GM18861 (cell line): ENCODE measurements around the gene ADCY9.
"Not testable (repeated sequence)": the region's sequence is repeated elsewhere in the genome, so short reads cannot be mapped to it uniquely, and the experiment has no call there.

ENCODE experiments used
- ATAC-seq: cut with Tn5 transposase; IDR thresholded peaks from one replicate; pipeline ENCODE4 v1.9.1; 2021; ENCODE audit not compliant: unreplicated experiment

Gene ADCY9

DNA sequence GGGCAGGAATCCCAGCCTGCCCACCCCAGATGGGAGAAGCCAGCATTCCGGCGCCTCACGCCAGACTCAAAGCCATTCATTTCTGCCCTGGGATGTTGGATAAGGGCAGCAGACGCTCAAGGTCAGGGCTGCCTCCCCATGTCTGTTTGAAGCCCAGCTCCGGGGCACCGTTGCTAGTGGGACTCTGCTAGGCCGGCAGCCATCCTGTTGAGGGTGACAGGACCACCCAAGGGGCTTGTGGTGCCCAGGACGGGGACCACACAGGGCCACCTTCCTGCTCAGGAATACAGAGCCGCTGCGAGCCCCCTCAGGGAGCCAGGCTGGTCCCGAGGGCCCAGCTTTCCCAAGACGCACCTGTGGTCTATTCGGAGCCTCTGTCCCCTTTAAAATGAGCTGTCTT is 134.0 kb downstream of the ADCY9 start:
- no peak for ATAC-seq

DNA sequence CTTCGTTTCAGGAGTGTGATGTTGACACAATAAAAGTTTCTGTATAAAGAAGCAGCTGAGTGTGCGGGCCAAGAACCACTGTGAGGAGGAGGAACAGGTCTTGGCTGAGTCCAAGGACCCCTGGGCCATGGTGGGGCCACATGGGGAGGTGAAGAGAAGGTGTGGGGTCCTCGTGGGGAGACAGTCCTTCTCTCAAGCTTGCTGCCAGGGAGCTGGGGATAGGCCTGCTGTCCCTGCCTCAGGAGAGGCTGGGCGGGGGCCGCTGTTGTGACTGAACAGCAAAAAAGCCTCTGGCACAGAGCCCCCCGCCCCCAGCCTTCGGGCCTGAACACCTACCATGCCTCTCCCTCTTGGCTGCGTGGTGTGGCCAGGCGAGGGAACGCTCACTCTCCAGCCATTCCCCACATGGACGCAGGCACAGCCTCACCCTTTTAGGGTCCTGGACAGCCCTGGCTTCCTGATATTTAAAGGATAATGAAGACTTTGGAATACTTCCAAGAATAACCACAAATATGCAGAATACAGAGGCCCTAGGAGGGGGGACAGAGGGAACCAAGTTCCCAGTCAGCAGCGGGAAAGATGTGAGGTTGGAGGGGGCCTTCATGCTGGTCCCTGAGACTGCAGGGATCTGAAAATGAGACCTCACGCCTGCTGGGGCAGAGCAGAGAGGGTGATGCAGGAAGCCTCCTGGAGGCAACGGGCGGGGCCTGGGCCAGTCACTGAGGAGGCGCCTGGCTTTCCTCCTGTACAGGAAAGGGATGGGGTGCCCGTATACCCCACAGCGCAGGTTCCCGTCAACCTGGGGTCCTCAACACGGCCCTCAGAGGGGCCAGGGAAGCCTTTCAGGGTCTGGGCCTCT is 135.8 kb downstream of the ADCY9 start:
- ATAC-seq = no peak

DNA sequence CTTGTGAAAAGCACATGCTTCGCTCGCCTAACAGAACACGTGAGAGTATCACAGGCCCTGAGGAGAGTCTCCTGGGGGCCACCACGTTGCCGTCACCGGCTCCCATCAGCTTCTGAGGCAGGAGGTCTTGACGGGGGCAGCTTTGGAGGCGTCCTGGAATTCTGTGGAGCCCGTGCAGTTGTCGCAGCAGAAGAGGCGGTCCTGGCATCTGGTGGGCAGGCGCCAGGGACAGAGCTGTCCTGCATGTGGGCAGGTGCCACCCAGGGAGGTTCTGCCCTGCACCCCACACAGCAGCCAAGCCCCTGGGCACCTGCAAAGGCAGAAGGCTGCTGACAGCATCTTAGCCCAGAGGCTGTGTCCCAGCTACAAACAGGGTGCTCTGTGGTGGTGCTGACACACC is 136.7 kb downstream of the ADCY9 start:
- no peak for ATAC-seq

DNA sequence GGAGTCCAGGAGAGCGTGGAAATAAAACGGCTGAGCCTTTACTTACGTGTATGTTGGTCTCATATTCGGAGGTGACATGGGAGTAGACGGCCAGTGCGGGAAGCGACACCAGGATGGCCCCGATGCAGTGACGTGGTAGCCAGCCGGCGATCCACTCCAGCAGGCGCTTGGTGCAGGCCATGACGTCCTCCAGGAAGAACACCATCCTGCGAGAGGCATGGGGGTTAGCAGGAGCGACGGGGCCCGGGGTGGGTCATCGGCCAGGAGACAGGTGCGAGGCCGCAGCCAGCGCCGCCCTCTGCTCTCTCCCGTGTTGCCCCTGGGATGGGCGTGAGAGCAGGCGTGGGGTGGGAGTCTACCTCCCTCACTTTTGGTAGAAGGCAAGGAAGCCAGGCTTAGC is 137.2 kb downstream of the ADCY9 start:
- ATAC-seq = no peak

DNA sequence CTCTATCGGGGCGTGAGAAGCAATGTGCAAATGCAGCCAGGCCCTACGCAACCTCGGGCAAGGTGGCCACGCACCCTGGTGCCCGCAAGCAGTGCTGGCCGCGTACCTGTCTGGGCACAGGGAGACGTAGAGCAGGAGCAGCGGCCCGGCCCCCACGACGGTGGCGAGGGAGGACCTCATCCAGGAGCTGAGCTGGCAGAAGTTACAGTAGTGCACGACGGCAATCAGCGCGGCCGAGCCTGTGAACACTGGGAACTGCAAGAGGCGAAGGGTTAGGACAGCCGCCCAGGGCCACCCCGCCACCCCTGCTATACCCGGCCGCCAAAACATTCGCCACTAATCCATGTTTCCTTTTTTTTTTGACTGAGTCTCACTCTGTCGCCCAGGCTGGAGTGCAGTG is 138.9 kb downstream of the ADCY9 start:
- ATAC-seq = no peak

DNA sequence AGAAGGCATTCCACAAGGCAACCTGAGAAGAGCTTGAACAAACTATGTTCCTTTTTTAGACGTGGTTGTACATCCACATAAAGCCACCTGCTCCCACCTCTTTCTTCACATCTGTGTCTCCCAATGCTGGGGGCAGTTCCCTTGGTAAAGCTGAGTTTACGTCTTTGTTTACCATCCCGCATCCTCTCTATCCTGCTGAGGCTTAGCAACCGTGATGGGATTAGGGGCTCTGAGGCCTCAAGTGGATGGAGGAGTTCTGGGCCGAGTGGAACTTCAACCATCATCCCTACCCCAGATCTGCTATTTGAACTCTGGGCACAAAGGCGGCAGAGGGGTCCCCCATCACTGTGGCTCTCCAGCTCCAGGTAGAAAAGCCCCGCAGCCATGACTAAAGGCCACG is 141.5 kb downstream of the ADCY9 start:
- no peak for ATAC-seq

DNA sequence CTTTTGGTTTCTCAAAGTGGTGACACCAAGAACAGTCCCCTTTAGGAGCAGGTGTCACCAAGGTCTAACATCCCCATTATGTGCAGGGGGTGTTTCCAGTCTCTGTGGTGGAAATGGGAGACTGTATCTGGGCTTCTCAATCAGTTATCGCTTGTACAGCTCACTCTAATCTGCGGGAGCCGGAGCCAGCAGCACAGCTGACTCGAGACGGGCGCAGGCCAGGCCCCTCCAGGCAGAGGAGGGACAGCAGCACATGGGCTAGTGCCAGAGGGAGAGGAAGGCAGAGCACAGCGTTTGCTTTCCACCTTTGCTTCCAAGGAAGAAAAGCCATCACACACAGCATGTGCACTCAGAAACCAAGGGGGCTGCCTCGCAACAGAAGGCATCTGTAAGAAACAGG is 144.5 kb downstream of the ADCY9 start:
- no peak for ATAC-seq

DNA sequence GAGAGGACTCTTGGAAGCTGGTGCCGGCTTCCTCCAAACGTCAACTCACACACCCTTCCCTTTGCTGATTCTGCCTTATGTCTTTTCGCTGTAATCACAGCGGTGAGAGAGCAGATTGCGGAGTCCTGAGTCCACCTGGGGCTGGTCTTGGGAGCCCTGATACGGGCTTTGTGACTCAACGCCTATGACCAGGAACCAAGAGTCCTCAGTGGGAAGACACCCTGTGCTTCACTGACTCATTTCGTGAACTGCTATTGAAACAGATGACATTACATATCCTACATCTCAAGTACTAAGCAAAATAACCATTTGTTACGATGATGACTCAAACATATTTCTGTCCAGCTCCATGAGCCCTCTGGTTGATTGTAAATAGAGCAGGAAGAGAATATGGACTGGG is 145.0 kb downstream of the ADCY9 start:
- no peak for ATAC-seq

DNA sequence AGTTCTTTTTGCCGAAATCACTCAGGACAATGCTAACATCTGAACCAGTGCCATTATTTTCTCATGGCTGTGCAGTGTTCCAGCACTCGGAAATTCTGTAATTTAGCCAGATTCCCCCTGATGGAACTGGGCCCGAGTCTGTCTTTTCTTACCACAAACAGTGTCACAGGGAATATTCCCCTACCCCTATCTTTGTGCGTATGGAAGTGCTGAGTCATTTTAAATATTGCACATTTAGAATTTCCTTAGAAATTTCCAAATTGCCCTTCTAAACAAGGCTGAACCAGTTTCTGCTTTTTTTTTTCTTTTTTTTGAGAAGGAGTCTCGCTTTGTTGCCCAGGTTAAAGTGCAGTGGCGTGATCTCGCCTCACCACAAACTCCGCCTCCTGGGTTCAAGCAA is 147.7 kb downstream of the ADCY9 start:
- ATAC-seq = no peak

DNA sequence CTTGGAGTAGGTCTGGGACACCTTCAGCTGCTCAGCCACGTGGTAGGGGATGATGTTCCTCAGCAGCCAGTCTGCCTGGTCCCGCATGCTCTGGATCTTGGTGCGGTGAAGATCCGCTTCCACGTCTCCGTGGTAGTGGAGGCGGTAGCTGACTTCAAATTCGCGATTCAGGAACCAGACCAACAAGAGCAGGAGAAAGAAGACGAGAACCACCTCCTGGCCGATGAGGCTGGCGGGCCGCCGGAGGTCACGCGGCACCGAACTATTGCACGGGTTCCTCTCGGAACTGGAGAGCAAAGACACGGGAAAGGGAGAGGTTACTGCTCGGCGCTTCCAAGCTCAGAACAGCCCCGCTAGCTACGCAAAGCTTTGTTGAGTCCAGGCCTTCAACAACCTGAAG is 149.6 kb downstream of the ADCY9 start:
- ATAC-seq = no peak

DNA sequence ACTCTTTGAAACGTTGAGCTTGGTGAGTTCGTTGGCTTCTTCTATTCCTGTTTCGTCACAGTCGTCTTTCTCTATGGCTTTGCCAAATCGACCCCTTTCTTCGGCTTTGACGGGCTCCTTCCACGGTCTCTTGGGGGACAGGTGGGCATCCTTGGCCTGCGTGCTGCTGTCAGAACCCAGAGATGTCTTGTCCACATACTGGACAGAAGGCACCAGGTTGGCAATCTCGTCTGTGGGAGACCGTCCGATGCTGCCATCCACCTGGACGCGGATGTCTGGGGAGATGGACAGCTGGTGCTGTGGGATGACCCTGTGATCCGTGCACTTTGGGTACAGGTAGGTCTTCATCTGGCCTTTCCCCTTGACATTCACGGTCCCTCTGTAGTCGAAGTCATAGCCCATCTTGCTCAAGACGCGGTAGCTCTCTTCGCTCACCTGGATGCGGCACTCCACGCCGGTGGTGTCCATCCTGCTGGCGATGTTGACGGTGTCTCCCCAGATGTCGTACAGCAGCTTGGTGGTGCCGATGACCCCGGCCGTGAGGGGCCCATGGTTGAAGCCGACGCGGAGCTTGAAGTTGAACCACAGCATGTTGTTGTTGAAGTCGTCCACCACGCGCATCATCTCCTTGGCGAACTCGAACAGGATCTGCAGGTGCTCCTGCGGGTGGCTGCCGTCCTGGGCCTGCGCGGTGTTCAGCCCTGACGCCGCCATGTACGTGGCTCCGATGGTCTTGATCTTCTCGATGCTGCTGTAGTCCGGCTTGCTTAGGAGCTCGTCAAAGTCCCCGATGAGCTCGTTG is 150.3 kb downstream of the ADCY9 start:
- ATAC-seq = no peak

DNA sequence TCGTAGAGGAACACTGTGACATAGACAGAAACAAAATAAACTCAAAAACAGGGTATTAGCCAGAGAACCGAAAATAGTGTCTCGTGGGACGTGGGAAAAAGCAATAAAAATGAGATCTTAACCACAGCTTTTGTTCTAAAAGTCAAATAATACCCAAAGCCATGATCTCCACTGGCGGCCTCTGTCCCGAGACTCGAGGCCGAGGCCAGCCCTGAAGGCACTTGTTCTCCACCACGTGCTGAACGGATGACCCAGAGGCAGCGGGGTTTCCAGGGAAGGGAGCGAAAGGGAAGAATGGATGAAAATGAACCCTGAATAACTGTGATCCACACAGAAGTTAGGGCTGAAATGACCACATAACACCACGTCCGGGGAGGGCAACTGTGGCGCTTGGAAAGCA is 150.9 kb downstream of the ADCY9 start:
- no peak for ATAC-seq

DNA sequence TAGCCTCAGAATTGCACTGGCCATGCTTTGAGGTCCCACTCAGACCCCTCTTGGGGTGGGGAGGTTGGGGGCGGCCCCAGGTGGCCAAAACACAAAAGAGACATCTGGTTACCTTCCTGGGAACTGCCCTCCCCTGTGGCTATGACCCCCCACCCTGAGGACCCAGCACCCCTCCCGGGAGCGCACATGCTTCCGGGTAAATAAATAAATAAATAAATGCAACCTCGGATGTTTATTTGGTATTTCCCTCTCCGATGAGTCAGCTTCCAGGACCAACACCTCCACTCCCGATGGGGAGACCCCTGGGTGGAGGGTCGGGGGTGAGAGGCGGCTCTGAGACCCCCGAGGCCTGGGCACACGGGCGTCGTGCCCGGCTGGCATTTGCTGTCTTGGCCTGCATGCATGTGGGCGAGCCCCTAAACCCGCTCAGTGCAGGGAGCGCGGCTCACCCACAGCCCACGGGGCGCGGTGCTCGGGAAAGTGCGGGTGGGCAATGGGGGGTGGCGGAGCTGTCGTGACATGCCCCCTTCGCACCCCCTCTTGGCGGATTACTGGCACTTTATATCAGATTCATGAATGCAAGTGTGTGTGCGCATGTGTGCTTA is 151.5 kb downstream of the ADCY9 start:
- no peak for ATAC-seq

DNA sequence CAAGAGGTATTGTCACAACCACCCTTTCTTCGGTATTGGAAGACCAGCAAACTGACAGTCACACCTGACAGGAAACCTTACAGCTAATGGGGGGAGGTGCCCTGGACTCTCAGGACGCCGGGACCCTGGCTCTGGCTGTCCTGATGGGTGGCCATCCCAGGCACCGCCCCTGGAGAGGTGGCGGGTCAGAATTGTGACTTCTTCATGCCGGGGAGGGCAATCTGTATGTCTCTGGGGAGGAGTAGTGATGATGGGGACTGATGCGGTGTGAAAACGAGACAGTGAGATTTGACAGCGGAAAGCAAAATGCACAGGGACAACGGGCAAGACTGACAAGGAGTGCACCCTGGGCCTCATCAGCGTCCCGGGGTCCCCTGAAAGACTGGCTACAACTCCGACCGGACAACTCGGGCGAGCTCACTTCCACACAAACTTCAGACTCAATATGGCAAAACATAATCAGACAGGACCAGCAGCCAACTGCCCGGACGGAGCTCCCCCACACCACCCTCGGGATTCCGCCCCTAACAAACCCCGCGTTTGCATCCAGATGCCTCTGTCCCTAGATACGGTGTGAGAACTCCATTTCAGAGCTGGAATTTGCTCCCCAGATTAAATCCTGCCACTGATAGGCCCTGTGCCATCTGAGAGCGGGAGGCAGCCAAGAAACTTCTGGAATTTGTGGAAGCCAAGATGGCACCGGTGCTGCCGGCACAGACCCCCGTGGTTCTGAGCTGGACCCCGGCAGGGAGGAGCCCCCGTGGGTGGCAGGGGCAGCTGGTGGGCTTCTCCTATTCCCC is 152.2 kb downstream of the ADCY9 start:
- no peak for ATAC-seq

DNA sequence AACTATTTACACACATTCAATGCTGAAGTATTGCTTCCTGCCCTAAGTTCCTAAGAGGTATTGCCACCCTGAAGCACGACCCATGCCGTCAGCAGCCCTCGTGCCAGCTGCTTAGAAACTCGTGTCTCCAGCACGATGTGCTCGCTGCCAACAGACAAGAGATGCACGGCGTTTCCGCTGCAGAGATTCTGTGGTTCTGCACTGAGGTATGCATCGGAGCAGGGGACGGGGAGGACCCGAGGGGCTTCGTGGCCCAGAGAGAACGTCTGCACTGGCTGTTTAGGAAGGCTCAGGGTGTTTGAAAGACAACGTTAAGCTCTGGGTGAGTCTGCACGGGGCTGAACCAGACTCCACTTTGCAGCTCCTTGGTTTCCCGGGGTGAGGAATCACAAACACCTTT is 153.0 kb downstream of the ADCY9 start:
- ATAC-seq = no peak

DNA sequence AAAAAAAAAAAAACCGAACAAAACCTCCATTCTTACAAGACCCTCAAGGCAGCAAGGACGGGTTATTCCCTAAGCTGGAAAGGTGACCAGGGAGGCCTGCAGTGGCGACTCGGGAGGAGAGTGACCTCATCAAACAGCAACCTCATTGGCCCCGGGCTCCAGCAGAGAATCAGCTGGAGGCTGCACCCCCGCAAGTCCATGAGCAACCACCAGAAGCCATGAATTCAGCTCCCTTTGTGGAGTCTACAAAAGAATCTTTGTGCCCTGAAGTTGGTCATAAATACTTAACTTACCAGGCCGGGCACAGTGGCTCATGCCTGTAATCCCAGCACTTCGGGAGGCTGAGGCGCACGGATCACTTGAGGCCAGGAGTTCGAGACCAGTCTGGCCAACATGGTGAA is 154.8 kb downstream of the ADCY9 start:
- no peak for ATAC-seq

DNA sequence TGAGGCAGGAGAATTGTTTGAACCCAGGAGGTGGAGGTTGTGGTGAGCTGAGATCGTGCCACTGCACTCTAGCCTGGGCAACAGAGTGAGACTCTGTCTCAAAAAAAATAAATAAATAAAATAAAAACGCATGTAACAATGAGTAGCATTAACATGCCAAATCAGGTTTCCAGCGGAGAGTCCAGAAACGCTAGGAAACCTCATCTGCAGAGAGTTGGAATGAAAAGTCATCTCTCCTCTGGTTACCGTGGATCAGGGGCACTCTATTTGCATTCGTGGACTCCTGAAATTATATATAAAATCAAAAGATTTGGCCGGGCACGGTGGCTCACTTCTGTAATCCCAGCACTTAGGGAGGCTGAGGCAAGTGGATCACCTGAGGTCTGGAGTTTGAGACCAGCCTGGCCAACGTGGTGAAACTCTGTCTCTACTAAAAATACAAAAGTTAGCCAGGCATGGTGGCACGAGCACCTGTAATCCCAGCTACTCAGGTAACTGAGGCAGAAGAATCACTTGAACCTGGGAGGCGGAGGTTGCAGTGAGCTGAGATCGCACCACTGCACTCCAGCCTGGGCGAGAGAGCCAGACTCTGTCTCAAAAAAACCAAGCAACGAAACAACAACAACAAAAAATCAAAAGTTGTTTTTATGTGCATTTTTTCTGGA is 156.2 kb downstream of the ADCY9 start:
- ATAC-seq = not testable (repeated sequence)

DNA sequence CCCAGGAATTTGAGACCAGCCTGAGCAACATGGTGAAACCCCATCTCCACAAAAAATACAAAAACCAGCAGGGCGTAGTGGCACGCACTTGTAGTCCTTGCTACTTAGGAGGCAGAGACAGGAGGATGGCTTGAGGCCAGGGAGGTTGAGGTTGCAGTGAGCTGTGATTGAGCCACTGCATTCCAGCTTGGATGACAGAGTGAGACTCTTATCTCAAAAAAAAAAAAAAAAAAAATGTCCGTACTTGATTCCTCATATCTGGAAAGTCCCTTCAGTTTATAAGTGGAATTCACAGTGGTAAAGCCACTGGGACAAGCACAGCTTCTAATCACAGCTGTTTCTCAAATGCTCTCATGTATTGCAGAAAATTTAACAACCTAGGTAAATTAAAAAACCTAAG is 157.1 kb downstream of the ADCY9 start:
- ATAC-seq = no peak

DNA sequence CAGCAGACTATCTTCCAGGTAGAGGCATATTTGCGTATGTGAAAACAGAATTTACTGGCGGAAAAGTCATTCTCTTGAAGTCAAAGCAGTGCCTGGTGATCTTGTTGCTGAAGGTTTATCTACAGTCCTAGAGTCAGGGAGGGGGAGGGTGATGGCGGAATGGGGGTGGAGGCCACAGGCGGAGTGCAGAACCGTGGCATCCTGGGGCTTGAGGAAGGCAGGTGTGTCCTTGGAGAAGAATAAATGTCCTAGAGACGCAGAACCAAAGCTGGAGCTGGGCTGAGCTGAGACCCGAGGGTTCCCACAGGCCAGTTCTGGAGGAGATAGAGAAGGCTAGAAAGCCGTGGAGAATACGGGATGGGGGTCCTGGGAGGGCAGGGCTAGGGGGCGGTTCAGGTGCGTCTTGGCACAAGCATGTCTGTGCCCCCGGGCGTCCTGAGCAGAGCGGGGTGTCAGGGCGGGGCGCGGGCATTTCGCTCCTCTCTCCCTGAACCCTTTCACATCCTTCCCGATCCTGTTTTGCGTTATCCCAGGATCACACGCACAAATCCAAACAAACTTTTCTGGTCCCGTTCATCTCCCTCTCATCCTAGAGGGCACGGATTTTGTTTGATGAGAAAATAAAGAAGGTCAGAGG is 158.8 kb downstream of the ADCY9 start:
- ATAC-seq = no peak

DNA sequence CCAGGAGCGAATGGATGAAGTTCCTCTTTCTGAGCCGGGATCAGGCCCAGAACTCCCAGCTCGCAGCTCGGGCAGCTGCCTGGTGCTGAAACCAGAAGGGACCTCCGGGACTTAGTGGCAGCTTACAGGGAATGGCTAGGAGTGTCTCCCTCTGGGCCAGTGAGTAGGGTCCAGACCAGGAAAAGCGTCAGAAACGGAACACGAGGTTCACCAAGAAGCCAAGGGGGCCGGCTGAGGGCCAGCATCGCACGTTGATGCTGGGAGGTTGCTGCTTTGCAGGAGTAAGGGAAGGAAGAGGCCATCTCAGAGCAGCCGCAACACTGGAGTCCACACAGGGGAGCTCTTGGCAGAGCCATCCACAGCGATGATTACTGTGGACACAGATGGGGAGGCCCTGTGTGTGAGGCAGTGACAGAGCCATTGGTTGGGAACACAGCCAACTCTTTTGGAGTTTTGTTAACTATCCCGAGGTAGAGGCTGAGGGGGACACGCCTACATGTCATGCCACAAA is 161.8 kb downstream of the ADCY9 start:
- no peak for ATAC-seq
